Lung (tissue), 12 donors: Measurements from ENCODE around the gene SLC5A10. TPM values are rescaled to one million over a fixed set of nuclear protein-coding genes. Genes with fewer than 3 reads are reported as not detected.

Experiments
- ATAC-seq: fragments of 200-7000 bp; cut with Tn5 transposase; one replicate; pipeline ENCODE4 v1.9.1; 2020; ENCODE audit warnings: moderate number of reproducible peaks; ENCODE audit not compliant: insufficient read depth, low FRiP score
- DNase-seq, 3 donors: peaks; one replicate each; pipeline ENCODE4 v3.0.0-alpha.2; 2013 to 2017
- H3K27ac ChIP-seq, 2 donors: one replicate each; pipeline ENCODE4 v1.5.1; 2013; ENCODE audit warnings: mild to moderate bottlenecking in 2 of 2, moderate library complexity in 2 of 2, control low read depth in 1 of 2, inconsistent platforms in 1 of 2, low read depth in 1 of 2, low read length in 1 of 2
- H3K27me3 ChIP-seq, 3 donors: one replicate each; pipeline ENCODE4 v1.5.1; 2013; ENCODE audit warnings: low read length in 2 of 3; ENCODE audit not compliant: control insufficient read depth in 3 of 3, insufficient read depth in 3 of 3
- H3K36me3 ChIP-seq, 4 donors: one replicate each; pipeline ENCODE4 v1.5.1; 2013; ENCODE audit warnings: low read length in 4 of 4, mild to moderate bottlenecking in 1 of 4, moderate library complexity in 1 of 4; ENCODE audit not compliant: control insufficient read depth in 4 of 4, insufficient read depth in 4 of 4
- H3K4me1 ChIP-seq, 5 donors: one replicate each; pipeline ENCODE4 v1.5.1; 2013; ENCODE audit warnings: low read length in 5 of 5, mild to moderate bottlenecking in 2 of 5, moderate library complexity in 1 of 5; ENCODE audit not compliant: control insufficient read depth in 5 of 5, insufficient read depth in 5 of 5
- H3K4me3 ChIP-seq: one replicate; pipeline ENCODE4 v1.5.1; 2013; ENCODE audit warnings: mild to moderate bottlenecking, control low read depth, moderate library complexity
- H3K9ac ChIP-seq, 2 donors: one replicate each; pipeline ENCODE4 v1.5.1; 2013; ENCODE audit warnings: low read length in 2 of 2, control low read depth in 1 of 2; ENCODE audit not compliant: insufficient read depth in 1 of 2
- H3K9me3 ChIP-seq, 4 donors: one replicate each; pipeline ENCODE4 v1.5.1; 2013; ENCODE audit warnings: low read length in 3 of 4, mild to moderate bottlenecking in 1 of 4, moderate library complexity in 1 of 4; ENCODE audit not compliant: control insufficient read depth in 4 of 4, insufficient read depth in 3 of 4
- CTCF ChIP-seq: IDR thresholded peaks from 2 replicates; pipeline ENCODE4 v1.5.1; 2012; ENCODE audit warnings: mild to moderate bottlenecking; ENCODE audit errors: control extremely low read depth, extremely low read depth
- WGBS, 2 donors: extraction: QIAGEN DNeasy Blood & Tissue Kit; methylation state at CpG; one replicate each; pipeline ENCODE4 v1.1.7; 2013; 5-methylcytosine and 5-hydroxymethylcytosine counted together
- polyA plus RNA-seq, 2 donors: library from polyadenylated mRNA; stranded (reverse); fragments of 200-250 nt; gene quantifications; one replicate each; pipeline ENCODE4 v1.2.1, GENCODE V29; 2013
- total RNA-seq, 2 donors: library from RNA; depleted of rRNA in 1 of 2; stranded (reverse); fragments of >200 nt in 1 of 2; gene quantifications; one replicate each; pipeline ENCODE4 v1.2.1, GENCODE V29; 2014 to 2021
- donor health status: control.
- donor health status: control.
- donor health status: Bipolar disorder and iron deficiency.
- donor health status: healthy.
- donor health status: DM: yes; HTN: yes; CAD: no.

SLC5A10 gene
- total and polyA plus RNA-seq, 4 donors = 0.09 to 0.31 (median 0.21) TPM

GRCh38 chr17:18960803-18961511 lies 9.0 kb downstream of the SLC5A10 start:
- Histone ChIP-seq H3K4me1 (peaks cover 0 to 22% (median 0%) of the 10 kb centered on the region in 5 donors), H3K27me3 (no peaks in the 10 kb centered on the region), H3K36me3 (no peaks in the 10 kb centered on the region), H3K27ac (no peak overlapping the region), H3K9me3 (no peaks in the 10 kb centered on the region), H3K9ac (no peak overlapping the region), H3K4me3 (no peak overlapping the region)
- 37 to 42% methylated on average over 17 of the region's 17 CpGs for WGBS, 2 donors
- ATAC-seq (peak; percentile 85), DNase-seq (peak; percentile 74 to 83 (median 77))
- peak; percentile 79 for TF ChIP-seq CTCF

GRCh38 chr17:18961634-18962493 lies 9.9 kb downstream of the SLC5A10 start:
- H3K9me3 ChIP-seq = no peaks in the 10 kb centered on the region
- H3K27ac ChIP-seq = no peak overlapping the region
- H3K4me3 ChIP-seq = no peak overlapping the region
- no peaks in the 10 kb centered on the region for H3K36me3 ChIP-seq
- WGBS, 2 donors = 78 to 82% methylated on average over 16 of the region's 16 CpGs
- H3K9ac ChIP-seq = no peak overlapping the region
- ATAC-seq = no peak
- peak in 1 of 3 donors; percentile 13 for DNase-seq
- no peaks in the 10 kb centered on the region for H3K27me3 ChIP-seq
- no peak for TF ChIP-seq CTCF
- H3K4me1 ChIP-seq = peaks cover 0 to 23% (median 2%) of the 10 kb centered on the region in 5 donors

- H3K4me1 ChIP-seq = peaks cover 0 to 29% (median 6%) of the 10 kb centered on the region in 5 donors
- WGBS, 2 donors = 76 to 86% methylated on average over 6 of the region's 6 CpGs
- ATAC-seq (no peak), DNase-seq (no peak)
- no peak for TF ChIP-seq CTCF
- H3K9ac ChIP-seq = no peak overlapping the region
- H3K4me3 ChIP-seq = no peak overlapping the region
- no peaks in the 10 kb centered on the region for H3K9me3 ChIP-seq
- H3K36me3 ChIP-seq = no peaks in the 10 kb centered on the region
- H3K27me3 ChIP-seq = no peaks in the 10 kb centered on the region
- H3K27ac ChIP-seq = no peak overlapping the region
Observed at GRCh38 chr17:18962494-18962815, 10.5 kb downstream of the SLC5A10 start.
